ENCODE results near the gene RNF34. TPM values are rescaled to one million over a fixed set of nuclear protein-coding genes. Genes with fewer than 3 reads are reported as not detected.
"Not testable (repeated sequence)": the region's sequence is repeated elsewhere in the genome, so short reads cannot be mapped to it uniquely, and the experiment has no call there.

Gene RNF34
- total and polyA plus RNA-seq, 4 donors: 13.9 to 49.2 (median 31.8) TPM

DNA sequence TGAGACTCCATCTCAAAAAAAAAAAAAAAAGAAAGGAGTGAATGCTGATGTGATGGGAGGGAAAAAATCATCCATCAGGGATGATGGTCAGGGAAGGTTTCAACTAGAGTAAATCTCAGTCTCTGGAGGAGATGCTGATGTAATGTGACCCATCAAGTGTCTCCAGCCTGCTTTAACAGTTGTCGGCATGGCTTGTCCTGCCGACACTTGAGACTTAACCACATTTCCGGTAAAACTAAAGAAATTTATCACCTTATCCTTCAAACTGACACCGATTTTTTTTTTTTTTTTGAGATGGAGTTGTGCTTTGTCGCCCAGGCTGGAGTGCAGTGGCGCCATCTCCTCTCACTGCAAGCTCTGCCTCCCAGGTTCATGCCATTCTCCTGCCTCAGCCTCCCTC, 26.2 kb upstream of the RNF34 start:
- no peak for ATAC-seq (ENCODE audit: insufficient read depth, low FRiP score)

DNA sequence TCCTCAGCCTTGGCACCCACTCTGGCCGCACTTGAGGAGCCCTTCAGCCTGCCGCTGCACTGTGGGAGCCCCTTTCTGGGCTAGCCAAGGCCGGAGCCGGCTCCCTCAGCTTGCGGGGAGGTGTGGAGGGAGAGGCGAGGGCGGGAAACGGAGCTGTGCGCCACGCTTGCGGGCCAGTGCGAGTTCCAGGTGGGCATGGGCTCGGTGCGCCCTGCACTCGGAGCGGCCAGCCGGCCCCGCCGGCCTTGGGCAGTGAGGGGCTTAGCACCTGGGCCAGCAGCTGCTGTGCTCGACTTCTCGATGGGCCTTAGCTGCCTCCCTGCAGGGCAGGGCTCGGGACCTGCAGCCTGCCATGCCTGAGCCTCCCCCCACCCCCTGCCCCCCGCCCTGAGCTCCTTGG, 25.6 kb upstream of the RNF34 start:
- H3K4me1 ChIP-seq (ENCODE audit: control insufficient read depth in 5 of 5, insufficient read depth in 5 of 5, low read length in 5 of 5); H3K9ac ChIP-seq (ENCODE audit: insufficient read depth in 1 of 2, low read length in 2 of 2); H3K36me3 ChIP-seq (ENCODE audit: control insufficient read depth in 4 of 4, insufficient read depth in 4 of 4, low read length in 4 of 4); H3K9me3 ChIP-seq (ENCODE audit: control insufficient read depth in 4 of 4, insufficient read depth in 3 of 4, low read length in 3 of 4); H3K27me3 ChIP-seq (ENCODE audit: control insufficient read depth in 3 of 3, insufficient read depth in 3 of 3, low read length in 2 of 3); H3K27ac ChIP-seq (ENCODE audit: low read depth in 1 of 2, low read length in 1 of 2); H3K4me3 ChIP-seq; DNase-seq; ATAC-seq (ENCODE audit: insufficient read depth, low FRiP score): not testable (repeated sequence)
- WGBS, 2 donors: 96 to 98% methylated on average over 16 to 23 of the region's 23 CpGs

More for the DNA sequence above, 26.2 kb upstream of the RNF34 start:
- no peak overlapping the region for H3K9ac ChIP-seq (ENCODE audit: insufficient read depth in 1 of 2, low read length in 2 of 2)
- no peak overlapping the region for H3K4me3 ChIP-seq
- no peaks in the 10 kb centered on the region for H3K4me1 ChIP-seq (ENCODE audit: control insufficient read depth in 5 of 5, insufficient read depth in 5 of 5, low read length in 5 of 5)
- DNase-seq: no peak
- no peak overlapping the region for H3K27ac ChIP-seq (ENCODE audit: low read depth in 1 of 2, low read length in 1 of 2)
- TF ChIP-seq, protein P1, sequence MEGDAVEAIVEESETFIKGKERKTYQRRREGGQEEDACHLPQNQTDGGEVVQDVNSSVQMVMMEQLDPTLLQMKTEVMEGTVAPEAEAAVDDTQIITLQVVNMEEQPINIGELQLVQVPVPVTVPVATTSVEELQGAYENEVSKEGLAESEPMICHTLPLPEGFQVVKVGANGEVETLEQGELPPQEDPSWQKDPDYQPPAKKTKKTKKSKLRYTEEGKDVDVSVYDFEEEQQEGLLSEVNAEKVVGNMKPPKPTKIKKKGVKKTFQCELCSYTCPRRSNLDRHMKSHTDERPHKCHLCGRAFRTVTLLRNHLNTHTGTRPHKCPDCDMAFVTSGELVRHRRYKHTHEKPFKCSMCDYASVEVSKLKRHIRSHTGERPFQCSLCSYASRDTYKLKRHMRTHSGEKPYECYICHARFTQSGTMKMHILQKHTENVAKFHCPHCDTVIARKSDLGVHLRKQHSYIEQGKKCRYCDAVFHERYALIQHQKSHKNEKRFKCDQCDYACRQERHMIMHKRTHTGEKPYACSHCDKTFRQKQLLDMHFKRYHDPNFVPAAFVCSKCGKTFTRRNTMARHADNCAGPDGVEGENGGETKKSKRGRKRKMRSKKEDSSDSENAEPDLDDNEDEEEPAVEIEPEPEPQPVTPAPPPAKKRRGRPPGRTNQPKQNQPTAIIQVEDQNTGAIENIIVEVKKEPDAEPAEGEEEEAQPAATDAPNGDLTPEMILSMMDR (IDR thresholded peaks at IDR 0.05; ENCODE audit: control extremely low read depth, extremely low read depth): no peak
- H3K27me3 ChIP-seq (ENCODE audit: control insufficient read depth in 3 of 3, insufficient read depth in 3 of 3, low read length in 2 of 3): no peaks in the 10 kb centered on the region
- H3K36me3 ChIP-seq (ENCODE audit: control insufficient read depth in 4 of 4, insufficient read depth in 4 of 4, low read length in 4 of 4): no peaks in the 10 kb centered on the region
- WGBS, 2 donors: 70 to 77% methylated on average over 6 of the region's 6 CpGs
- no peaks in the 10 kb centered on the region for H3K9me3 ChIP-seq (ENCODE audit: control insufficient read depth in 4 of 4, insufficient read depth in 3 of 4, low read length in 3 of 4)

DNA sequence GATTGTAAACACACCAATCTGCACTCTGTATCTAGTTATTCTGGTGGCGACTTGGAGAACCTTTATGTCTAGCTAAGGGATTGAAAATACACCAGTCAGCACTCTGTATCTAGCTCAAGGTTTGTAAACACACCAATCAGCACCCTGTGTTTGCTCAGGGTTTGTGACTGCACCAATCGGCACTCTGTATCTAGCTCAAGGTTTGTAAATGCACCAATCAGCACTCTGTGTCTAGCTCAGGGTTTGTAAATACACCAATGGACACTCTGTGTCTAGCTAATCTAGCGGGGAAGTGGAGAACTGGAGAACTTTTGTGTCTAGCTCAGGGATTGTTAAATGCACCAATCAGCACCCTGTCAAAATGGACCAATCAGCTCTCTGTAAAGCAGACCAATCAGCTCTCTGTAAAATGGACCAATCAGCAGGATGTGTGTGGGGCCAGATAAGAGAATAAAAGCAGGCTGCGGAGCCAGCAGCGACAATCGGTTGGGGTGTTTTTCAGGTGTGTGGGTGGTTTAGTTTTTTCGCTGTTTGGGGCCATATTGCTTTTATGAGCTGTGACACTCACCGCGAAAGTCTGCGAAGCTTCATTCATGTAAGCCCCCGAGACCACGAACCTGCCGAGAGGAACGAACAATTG, 24.9 kb upstream of the RNF34 start:
- H3K4me3 ChIP-seq; H3K27ac ChIP-seq (ENCODE audit: low read depth in 1 of 2, low read length in 1 of 2); H3K4me1 ChIP-seq (ENCODE audit: control insufficient read depth in 5 of 5, insufficient read depth in 5 of 5, low read length in 5 of 5); H3K9me3 ChIP-seq (ENCODE audit: control insufficient read depth in 4 of 4, insufficient read depth in 3 of 4, low read length in 3 of 4); DNase-seq; H3K27me3 ChIP-seq (ENCODE audit: control insufficient read depth in 3 of 3, insufficient read depth in 3 of 3, low read length in 2 of 3); ATAC-seq (ENCODE audit: insufficient read depth, low FRiP score); H3K36me3 ChIP-seq (ENCODE audit: control insufficient read depth in 4 of 4, insufficient read depth in 4 of 4, low read length in 4 of 4); H3K9ac ChIP-seq (ENCODE audit: insufficient read depth in 1 of 2, low read length in 2 of 2): not testable (repeated sequence)
- WGBS, 2 donors: 94 to 96% methylated on average over 14 of the region's 14 CpGs

DNA sequence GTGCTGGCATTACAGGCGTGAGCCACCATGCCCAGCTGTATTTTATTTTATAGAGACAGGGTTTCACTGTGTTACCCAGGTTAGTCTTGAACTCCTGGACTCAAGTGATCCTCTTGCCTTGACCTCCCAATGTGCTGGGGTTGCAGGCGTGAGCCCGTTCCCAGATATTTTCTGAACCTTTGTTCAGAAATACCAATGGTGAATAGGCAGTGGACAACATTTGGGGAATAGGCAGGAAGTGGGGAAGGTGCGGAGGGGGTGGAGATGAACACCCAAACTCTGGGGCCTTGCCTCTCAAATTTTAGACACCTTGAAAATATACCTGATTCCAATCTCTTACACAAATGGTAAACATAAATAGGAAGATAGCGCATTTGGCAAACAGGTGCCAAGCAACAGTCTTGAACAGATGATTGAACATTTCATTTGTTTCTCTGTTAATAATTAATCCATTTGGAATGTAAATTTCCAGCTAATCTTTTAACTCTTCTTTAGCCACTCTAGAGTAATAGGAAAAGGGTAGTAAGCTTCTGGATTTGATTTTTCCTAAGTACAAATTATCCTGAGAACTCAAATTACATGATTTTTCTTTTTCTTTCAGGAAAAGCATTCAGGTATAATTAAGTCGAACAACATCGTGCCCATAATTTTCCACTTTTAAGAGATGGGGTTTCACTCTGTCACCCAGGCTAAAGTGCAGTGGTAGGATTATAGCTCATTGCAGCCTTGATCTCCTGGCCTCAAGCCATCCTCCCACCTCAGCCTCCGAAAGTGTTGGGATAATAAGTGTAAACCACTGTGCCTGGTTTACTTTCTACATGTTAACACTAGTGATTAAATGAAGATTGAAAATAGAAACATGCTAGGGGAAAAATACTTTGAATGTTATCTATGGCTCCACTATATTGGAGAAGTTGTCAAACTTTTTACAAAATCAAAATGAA, 22.9 kb upstream of the RNF34 start:
- no peaks in the 10 kb centered on the region for H3K36me3 ChIP-seq (ENCODE audit: control insufficient read depth in 4 of 4, insufficient read depth in 4 of 4, low read length in 4 of 4)

More for the DNA sequence above, 22.9 kb upstream of the RNF34 start:
- no peak for ATAC-seq (ENCODE audit: insufficient read depth, low FRiP score)
- Histone ChIP-seq H3K9me3 (ENCODE audit: control insufficient read depth in 4 of 4, insufficient read depth in 3 of 4, low read length in 3 of 4) (no peaks in the 10 kb centered on the region), H3K27ac (ENCODE audit: low read depth in 1 of 2, low read length in 1 of 2) (no peak overlapping the region), H3K9ac (ENCODE audit: insufficient read depth in 1 of 2, low read length in 2 of 2) (no peak overlapping the region), H3K4me3 (no peak overlapping the region), H3K27me3 (ENCODE audit: control insufficient read depth in 3 of 3, insufficient read depth in 3 of 3, low read length in 2 of 3) (no peaks in the 10 kb centered on the region), H3K4me1 (ENCODE audit: control insufficient read depth in 5 of 5, insufficient read depth in 5 of 5, low read length in 5 of 5) (no peaks in the 10 kb centered on the region)
- DNase-seq: no peak
- 85 to 93% methylated on average over 8 of the region's 8 CpGs for WGBS, 2 donors
- TF ChIP-seq, protein P1 (IDR thresholded peaks at IDR 0.05; ENCODE audit: control extremely low read depth, extremely low read depth): no peak
